HG02610 (cell line): ENCODE data around the gene PIGBOS1.

Source experiments
- ATAC-seq: cut with Tn5 transposase; IDR thresholded peaks from one replicate; pipeline ENCODE4 v1.9.1; 2021; ENCODE audit warnings: mild to moderate bottlenecking, moderate library complexity; ENCODE audit not compliant: unreplicated experiment

PIGBOS1 gene

GRCh38 chr15:55318588-55319494 is at the start of gene PIGBOS1, which contains the start of gene PIGB:
Gene PIGBOS1, minus strand, starts transcription at chr15:55319123. Its CDS starts 1,331 bp downstream, at chr15:55317792.
Gene PIGB, plus strand, starts transcription at chr15:55319222. Its CDS starts 29 bp downstream, at chr15:55319251.
- ATAC-seq: peak; percentile 93

GRCh38 chr15:55366981-55367380 is 48.1 kb upstream of the PIGBOS1 start:
- no peak for ATAC-seq

GRCh38 chr15:55362641-55363040 is 43.7 kb upstream of the PIGBOS1 start:
- no peak for ATAC-seq

GRCh38 chr15:55361048-55361447 is 42.1 kb upstream of the PIGBOS1 start:
- no peak for ATAC-seq

GRCh38 chr15:55360256-55360655 is 41.3 kb upstream of the PIGBOS1 start:
- no peak for ATAC-seq

GRCh38 chr15:55358471-55358870 is 39.5 kb upstream of the PIGBOS1 start:
- ATAC-seq: no peak

- no peak for ATAC-seq
These were observed 38.9 kb upstream of the PIGBOS1 start for GRCh38 chr15:55357774-55358173.

- no peak for ATAC-seq
These were observed 38.2 kb upstream of the PIGBOS1 start for GRCh38 chr15:55356985-55357585.

GRCh38 chr15:55353025-55353424 is 34.1 kb upstream of the PIGBOS1 start:
- ATAC-seq: no peak

GRCh38 chr15:55349282-55349681 is 30.4 kb upstream of the PIGBOS1 start:
- no peak for ATAC-seq

- ATAC-seq: no peak
These were observed 29.4 kb upstream of the PIGBOS1 start for GRCh38 chr15:55348281-55348778.

GRCh38 chr15:55344206-55344605 is 25.3 kb upstream of the PIGBOS1 start:
- ATAC-seq: no peak

GRCh38 chr15:55343168-55343567 is 24.2 kb upstream of the PIGBOS1 start:
- ATAC-seq: no peak

GRCh38 chr15:55337160-55337559 is 18.2 kb upstream of the PIGBOS1 start:
- no peak for ATAC-seq

GRCh38 chr15:55334997-55335396 is 16.1 kb upstream of the PIGBOS1 start:
- ATAC-seq: no peak

- ATAC-seq: no peak
These were observed 15.4 kb upstream of the PIGBOS1 start for GRCh38 chr15:55334371-55334770.

GRCh38 chr15:55327387-55327786 is 8.5 kb upstream of the PIGBOS1 start:
- ATAC-seq: no peak

- no peak for ATAC-seq
These were observed 3.5 kb upstream of the PIGBOS1 start for GRCh38 chr15:55322467-55322866.

GRCh38 chr15:55320963-55321362 is 2.0 kb upstream of the PIGBOS1 start:
- ATAC-seq: no peak

- no peak for ATAC-seq
These were observed 1.3 kb upstream of the PIGBOS1 start for GRCh38 chr15:55320238-55320550.

GRCh38 chr15:55319537-55320237 is 764 bp upstream of the PIGBOS1 start:
- ATAC-seq: peak; percentile 23
